ENCODE measurements around the gene SKIC8.
A peak's percentile ranks its signal among the peaks of the same experiment; 100 is the strongest.

The SKIC8 gene

DNA sequence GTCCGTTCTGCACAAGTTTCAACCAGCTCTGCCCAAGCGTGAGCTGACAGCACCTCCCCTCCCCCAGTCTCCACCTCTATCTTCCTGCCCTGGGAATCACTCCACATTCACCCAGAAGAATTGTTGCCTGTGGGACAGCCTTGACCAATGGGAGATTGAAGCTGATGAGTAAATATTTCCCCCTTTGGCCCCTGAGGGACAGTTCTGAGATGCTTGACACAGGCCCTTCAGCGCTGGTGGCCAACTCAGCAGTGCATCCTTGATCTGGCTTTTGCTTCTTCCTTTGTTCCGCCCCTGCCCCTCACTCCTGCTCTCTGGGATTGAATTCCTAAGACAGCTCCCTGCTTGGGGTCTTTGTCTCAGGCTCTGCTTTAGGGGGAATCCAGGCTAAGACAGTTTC, 13.1 kb upstream of the SKIC8 start:
- Histone ChIP-seq H3K27ac (ENCODE audit: insufficient read depth, low read length, poor library complexity, severe bottlenecking) (no peak overlapping the region), H3K4me3 (ENCODE audit: insufficient read depth, low read depth, low read length, poor library complexity, severe bottlenecking) (no peak overlapping the region), H3K9me3 (ENCODE audit: control insufficient read depth, low read length) (no peaks in the 10 kb centered on the region), H3K27me3 (replicated peaks; ENCODE audit: control insufficient read depth, insufficient read depth, low read length, poor library complexity, severe bottlenecking) (no peaks in the 10 kb centered on the region), H3K4me1 (ENCODE audit: control insufficient read depth, insufficient read depth, low read length, poor library complexity, severe bottlenecking) (no peaks in the 10 kb centered on the region), H3K36me3 (ENCODE audit: control insufficient read depth, insufficient read depth, low read length) (no peaks in the 10 kb centered on the region)
- DNase-seq: no peak

DNA sequence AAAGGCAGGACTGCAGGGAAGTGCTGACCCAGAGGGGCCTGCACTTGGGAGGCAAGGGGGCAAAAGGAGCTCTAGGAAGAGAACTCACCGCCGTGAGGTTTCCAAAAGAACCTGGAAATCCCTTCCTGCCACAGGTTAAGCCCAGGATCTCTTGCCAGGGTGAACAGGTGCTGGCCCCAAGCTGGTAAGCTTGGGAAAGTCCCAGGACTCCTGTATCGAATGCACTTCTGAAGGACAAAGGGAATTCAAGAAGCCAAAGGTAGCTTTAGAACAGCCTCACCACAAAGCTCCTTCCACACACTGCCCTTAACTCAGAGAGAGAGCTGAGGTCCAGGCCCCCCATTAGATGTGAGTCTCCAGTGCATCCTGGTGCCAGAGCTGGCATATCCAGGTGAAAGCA, 11.9 kb upstream of the SKIC8 start:
- Histone ChIP-seq H3K4me1 (ENCODE audit: control insufficient read depth, insufficient read depth, low read length, poor library complexity, severe bottlenecking) (no peaks in the 10 kb centered on the region), H3K27me3 (replicated peaks; ENCODE audit: control insufficient read depth, insufficient read depth, low read length, poor library complexity, severe bottlenecking) (no peaks in the 10 kb centered on the region), H3K27ac (ENCODE audit: insufficient read depth, low read length, poor library complexity, severe bottlenecking) (no peak overlapping the region), H3K4me3 (ENCODE audit: insufficient read depth, low read depth, low read length, poor library complexity, severe bottlenecking) (no peak overlapping the region), H3K36me3 (ENCODE audit: control insufficient read depth, insufficient read depth, low read length) (no peaks in the 10 kb centered on the region), H3K9me3 (ENCODE audit: control insufficient read depth, low read length) (no peaks in the 10 kb centered on the region)
- DNase-seq: no peak

DNA sequence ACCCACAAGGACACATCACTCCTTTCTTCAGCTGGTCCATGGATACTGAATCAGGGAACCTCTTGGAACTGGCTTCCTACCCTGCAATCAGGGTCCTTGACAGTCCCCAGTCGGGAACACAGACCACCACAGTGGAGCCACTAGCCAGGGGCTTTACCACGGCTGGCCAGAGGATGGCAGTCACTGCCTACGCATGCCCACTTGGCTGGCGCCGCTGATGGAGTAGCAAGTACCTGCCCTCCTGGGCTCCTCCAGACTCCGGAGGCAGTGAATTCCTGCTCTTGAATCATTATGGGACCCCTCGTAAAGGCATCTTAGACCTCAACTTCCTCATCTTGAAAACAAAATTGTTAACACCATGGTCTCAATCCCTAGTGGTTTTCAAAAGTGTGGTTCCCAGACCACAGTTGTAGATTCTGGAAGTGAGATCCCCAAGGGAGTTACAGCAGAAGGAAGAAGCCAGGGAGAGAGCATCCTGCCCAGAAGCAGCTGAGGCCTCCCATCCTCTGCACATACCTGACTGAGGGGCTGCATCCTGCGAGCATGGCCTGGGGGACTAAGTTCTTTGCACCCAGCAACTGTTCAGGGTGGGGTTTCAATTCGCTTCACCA, 9.1 kb upstream of the SKIC8 start:
- no peak overlapping the region for H3K27ac ChIP-seq (ENCODE audit: insufficient read depth, low read length, poor library complexity, severe bottlenecking)
- no peaks in the 10 kb centered on the region for H3K4me1 ChIP-seq (ENCODE audit: control insufficient read depth, insufficient read depth, low read length, poor library complexity, severe bottlenecking)
- H3K27me3 ChIP-seq (replicated peaks; ENCODE audit: control insufficient read depth, insufficient read depth, low read length, poor library complexity, severe bottlenecking): no peaks in the 10 kb centered on the region
- H3K36me3 ChIP-seq (ENCODE audit: control insufficient read depth, insufficient read depth, low read length): no peaks in the 10 kb centered on the region
- no peaks in the 10 kb centered on the region for H3K9me3 ChIP-seq (ENCODE audit: control insufficient read depth, low read length)
- H3K4me3 ChIP-seq (ENCODE audit: insufficient read depth, low read depth, low read length, poor library complexity, severe bottlenecking): no peak overlapping the region
- DNase-seq: peak in 2 of 3 donors; percentile 5 to 9

GRCh38 chr15:78307976-78308375, 8.6 kb upstream of the SKIC8 start:
- no peaks in the 10 kb centered on the region for H3K36me3 ChIP-seq (ENCODE audit: control insufficient read depth, insufficient read depth, low read length)
- no peak overlapping the region for H3K27ac ChIP-seq (ENCODE audit: insufficient read depth, low read length, poor library complexity, severe bottlenecking)
- no peaks in the 10 kb centered on the region for H3K4me1 ChIP-seq (ENCODE audit: control insufficient read depth, insufficient read depth, low read length, poor library complexity, severe bottlenecking)
- no peaks in the 10 kb centered on the region for H3K27me3 ChIP-seq (replicated peaks; ENCODE audit: control insufficient read depth, insufficient read depth, low read length, poor library complexity, severe bottlenecking)
- no peak for DNase-seq
- no peaks in the 10 kb centered on the region for H3K9me3 ChIP-seq (ENCODE audit: control insufficient read depth, low read length)
- no peak overlapping the region for H3K4me3 ChIP-seq (ENCODE audit: insufficient read depth, low read depth, low read length, poor library complexity, severe bottlenecking)

GRCh38 chr15:78306176-78306774, 6.9 kb upstream of the SKIC8 start:
- H3K4me1 ChIP-seq (ENCODE audit: control insufficient read depth, insufficient read depth, low read length, poor library complexity, severe bottlenecking): no peaks in the 10 kb centered on the region
- H3K9me3 ChIP-seq (ENCODE audit: control insufficient read depth, low read length): no peaks in the 10 kb centered on the region
- no peaks in the 10 kb centered on the region for H3K36me3 ChIP-seq (ENCODE audit: control insufficient read depth, insufficient read depth, low read length)
- DNase-seq: no peak
- no peaks in the 10 kb centered on the region for H3K27me3 ChIP-seq (replicated peaks; ENCODE audit: control insufficient read depth, insufficient read depth, low read length, poor library complexity, severe bottlenecking)
- no peak overlapping the region for H3K27ac ChIP-seq (ENCODE audit: insufficient read depth, low read length, poor library complexity, severe bottlenecking)
- no peak overlapping the region for H3K4me3 ChIP-seq (ENCODE audit: insufficient read depth, low read depth, low read length, poor library complexity, severe bottlenecking)

DNA sequence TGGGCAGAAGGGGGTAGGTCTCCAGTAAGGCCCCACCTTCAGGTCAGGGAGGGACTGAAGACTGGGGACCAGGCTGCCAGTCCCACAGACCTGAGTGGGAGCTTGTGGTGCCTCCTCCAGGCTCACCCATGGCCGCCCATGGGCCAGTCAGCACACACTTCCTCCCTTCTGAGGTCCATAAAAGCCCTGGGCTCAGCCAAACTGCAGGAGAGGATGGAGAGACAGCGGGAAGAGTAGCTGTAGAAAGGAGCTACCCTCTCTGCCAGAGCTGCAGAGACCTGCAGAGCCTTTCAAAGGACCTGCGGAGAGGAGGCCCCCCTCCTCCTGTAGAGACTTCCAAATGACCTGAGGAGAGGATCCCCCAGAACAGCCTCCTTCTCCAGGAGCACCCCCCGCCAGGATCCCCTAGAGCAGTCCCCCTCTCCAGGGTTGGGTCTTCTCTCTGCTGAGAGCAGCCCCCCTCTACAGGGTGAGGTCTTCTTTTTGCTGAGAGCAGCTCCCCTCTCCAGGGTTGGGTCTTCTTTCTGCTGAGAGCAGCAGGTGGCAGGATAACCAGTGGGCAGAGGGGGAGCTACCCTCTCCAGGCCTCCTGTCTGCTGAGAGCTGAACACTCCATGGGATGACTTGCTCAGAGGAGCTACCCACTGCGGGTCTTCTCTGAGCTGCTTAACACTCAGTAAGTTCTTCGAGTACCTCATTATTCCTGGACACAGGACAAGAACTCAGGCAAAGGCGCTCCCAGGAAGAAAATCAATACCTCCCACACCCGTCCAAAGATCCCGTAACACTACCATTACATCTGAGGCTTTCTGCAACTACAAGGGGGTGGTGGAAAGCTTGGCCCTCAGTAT, 5.0 kb upstream of the SKIC8 start:
- Histone ChIP-seq H3K9me3 (ENCODE audit: control insufficient read depth, low read length) (no peaks in the 10 kb centered on the region), H3K36me3 (ENCODE audit: control insufficient read depth, insufficient read depth, low read length) (no peaks in the 10 kb centered on the region), H3K4me3 (ENCODE audit: insufficient read depth, low read depth, low read length, poor library complexity, severe bottlenecking) (no peak overlapping the region), H3K27ac (ENCODE audit: insufficient read depth, low read length, poor library complexity, severe bottlenecking) (no peak overlapping the region), H3K4me1 (ENCODE audit: control insufficient read depth, insufficient read depth, low read length, poor library complexity, severe bottlenecking) (no peaks in the 10 kb centered on the region), H3K27me3 (replicated peaks; ENCODE audit: control insufficient read depth, insufficient read depth, low read length, poor library complexity, severe bottlenecking) (no peaks in the 10 kb centered on the region)
- DNase-seq: no peak

DNA sequence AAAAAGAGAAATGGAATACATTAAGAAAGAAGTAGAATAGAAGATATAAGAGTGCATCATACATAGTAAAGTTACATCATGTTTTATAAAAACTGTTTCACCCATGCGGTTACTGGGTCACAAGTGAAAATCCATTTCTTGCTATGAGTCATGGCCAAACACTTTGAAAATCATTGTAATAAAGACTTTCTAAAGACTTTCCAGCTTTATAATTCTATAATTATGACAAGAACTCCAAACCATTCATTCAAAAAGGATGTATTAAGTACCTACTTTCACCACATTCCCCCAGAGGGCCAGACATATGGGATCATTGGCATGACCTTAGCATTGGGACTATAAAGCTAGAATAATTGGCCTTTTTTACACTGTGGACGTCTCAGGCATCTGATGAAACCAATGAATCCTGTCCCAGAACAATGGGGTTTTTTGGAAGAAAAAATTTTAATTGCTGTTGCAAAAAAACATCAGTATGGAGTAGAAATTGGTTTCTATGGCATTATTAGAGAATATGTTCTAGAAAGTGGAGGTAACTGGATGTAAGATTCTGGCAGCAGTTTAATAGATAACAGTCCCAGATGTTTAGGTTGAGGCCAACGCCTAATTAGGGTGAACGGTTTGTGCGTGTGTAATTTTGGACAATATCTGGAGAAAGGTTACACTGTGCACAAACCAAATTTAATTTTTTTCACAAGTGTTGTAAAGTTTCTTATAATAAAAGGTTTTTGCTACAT, 3.3 kb upstream of the SKIC8 start:
- no peaks in the 10 kb centered on the region for H3K36me3 ChIP-seq (ENCODE audit: control insufficient read depth, insufficient read depth, low read length)
- no peak overlapping the region for H3K27ac ChIP-seq (ENCODE audit: insufficient read depth, low read length, poor library complexity, severe bottlenecking)
- H3K4me1 ChIP-seq (ENCODE audit: control insufficient read depth, insufficient read depth, low read length, poor library complexity, severe bottlenecking): peaks cover 6% of the 10 kb centered on the region
- DNase-seq: no peak
- no peaks in the 10 kb centered on the region for H3K27me3 ChIP-seq (replicated peaks; ENCODE audit: control insufficient read depth, insufficient read depth, low read length, poor library complexity, severe bottlenecking)
- no peaks in the 10 kb centered on the region for H3K9me3 ChIP-seq (ENCODE audit: control insufficient read depth, low read length)
- H3K4me3 ChIP-seq (ENCODE audit: insufficient read depth, low read depth, low read length, poor library complexity, severe bottlenecking): no peak overlapping the region

DNA sequence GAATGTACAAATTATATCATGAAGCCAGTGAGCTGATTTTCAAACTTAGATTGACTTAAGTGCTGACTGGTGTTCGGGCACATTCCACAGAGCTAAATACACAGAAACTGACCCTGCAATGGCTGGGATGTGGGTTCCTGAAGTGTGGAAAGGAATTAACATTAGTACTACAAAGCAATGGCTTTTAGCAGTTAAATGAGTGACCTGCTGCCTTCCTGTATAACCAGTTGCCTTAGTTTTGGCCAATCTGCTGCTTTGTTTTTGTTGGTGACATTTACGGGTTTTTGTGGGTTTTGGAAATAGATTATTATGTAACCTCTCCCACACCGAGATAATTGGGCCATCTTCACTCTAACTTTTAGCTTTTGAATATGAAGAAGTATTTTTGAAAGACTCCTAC, 2.4 kb upstream of the SKIC8 start:
- Histone ChIP-seq H3K27ac (ENCODE audit: insufficient read depth, low read length, poor library complexity, severe bottlenecking) (no peak overlapping the region), H3K36me3 (ENCODE audit: control insufficient read depth, insufficient read depth, low read length) (no peaks in the 10 kb centered on the region), H3K4me3 (ENCODE audit: insufficient read depth, low read depth, low read length, poor library complexity, severe bottlenecking) (no peak overlapping the region), H3K27me3 (replicated peaks; ENCODE audit: control insufficient read depth, insufficient read depth, low read length, poor library complexity, severe bottlenecking) (no peaks in the 10 kb centered on the region), H3K4me1 (ENCODE audit: control insufficient read depth, insufficient read depth, low read length, poor library complexity, severe bottlenecking) (peaks cover 6% of the 10 kb centered on the region), H3K9me3 (ENCODE audit: control insufficient read depth, low read length) (no peaks in the 10 kb centered on the region)
- no peak for DNase-seq

GRCh38 chr15:78301326-78301725, 1.9 kb upstream of the SKIC8 start:
- Histone ChIP-seq H3K4me1 (ENCODE audit: control insufficient read depth, insufficient read depth, low read length, poor library complexity, severe bottlenecking) (peaks cover 6% of the 10 kb centered on the region), H3K36me3 (ENCODE audit: control insufficient read depth, insufficient read depth, low read length) (no peaks in the 10 kb centered on the region), H3K4me3 (ENCODE audit: insufficient read depth, low read depth, low read length, poor library complexity, severe bottlenecking) (no peak overlapping the region), H3K9me3 (ENCODE audit: control insufficient read depth, low read length) (no peaks in the 10 kb centered on the region), H3K27me3 (replicated peaks; ENCODE audit: control insufficient read depth, insufficient read depth, low read length, poor library complexity, severe bottlenecking) (no peaks in the 10 kb centered on the region), H3K27ac (ENCODE audit: insufficient read depth, low read length, poor library complexity, severe bottlenecking) (no peak overlapping the region)
- DNase-seq: no peak
